GM20000 (cell line): ENCODE results near the gene SLCO6A1.
"Not testable (repeated sequence)": the region's sequence is repeated elsewhere in the genome, so short reads cannot be mapped to it uniquely, and the experiment has no call there.

ENCODE experiments used
- DNase-seq: peaks from one replicate; pipeline ENCODE4 v3.0.0; 2012; ENCODE audit warnings: low spot score
- TF ChIP-seq, protein P1 (sequence below): IDR thresholded peaks from 2 replicates; pipeline ENCODE4 v1.5.1; 2012; ENCODE audit warnings: mild to moderate bottlenecking, control low read depth; ENCODE audit errors: extremely low read depth, missing control alignments

The SLCO6A1 gene

DNA sequence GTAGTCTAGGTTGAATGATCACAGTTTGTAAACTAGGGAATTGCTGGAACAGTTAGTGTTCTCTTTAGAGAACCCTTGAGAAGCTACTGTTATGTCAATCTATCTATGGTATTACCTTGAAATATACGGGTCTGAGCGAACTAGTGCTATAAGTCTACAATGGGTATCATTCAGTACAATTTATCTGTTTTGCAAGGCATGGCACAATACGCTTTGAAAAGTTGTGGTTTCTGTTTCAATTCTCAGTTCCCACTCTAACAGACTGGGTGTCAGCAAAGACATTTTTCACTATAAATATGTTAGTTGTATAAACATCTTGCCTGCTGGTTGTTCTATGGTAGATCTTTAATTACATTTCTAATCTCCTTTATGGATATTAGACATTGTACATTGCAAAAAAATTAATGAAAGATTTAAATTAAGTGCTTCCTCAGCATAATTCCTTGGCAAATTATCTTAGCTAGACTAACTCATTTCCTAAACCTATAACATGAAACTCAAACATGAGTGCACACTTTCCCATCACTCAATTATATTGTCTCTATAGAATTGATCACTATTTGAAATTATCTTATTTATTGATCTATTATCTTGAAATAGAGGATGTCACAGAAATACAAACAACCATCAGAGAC lies 24.9 kb upstream of the SLCO6A1 start:
- no peak for DNase-seq
- TF ChIP-seq, protein P1, sequence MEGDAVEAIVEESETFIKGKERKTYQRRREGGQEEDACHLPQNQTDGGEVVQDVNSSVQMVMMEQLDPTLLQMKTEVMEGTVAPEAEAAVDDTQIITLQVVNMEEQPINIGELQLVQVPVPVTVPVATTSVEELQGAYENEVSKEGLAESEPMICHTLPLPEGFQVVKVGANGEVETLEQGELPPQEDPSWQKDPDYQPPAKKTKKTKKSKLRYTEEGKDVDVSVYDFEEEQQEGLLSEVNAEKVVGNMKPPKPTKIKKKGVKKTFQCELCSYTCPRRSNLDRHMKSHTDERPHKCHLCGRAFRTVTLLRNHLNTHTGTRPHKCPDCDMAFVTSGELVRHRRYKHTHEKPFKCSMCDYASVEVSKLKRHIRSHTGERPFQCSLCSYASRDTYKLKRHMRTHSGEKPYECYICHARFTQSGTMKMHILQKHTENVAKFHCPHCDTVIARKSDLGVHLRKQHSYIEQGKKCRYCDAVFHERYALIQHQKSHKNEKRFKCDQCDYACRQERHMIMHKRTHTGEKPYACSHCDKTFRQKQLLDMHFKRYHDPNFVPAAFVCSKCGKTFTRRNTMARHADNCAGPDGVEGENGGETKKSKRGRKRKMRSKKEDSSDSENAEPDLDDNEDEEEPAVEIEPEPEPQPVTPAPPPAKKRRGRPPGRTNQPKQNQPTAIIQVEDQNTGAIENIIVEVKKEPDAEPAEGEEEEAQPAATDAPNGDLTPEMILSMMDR: no peak

DNA sequence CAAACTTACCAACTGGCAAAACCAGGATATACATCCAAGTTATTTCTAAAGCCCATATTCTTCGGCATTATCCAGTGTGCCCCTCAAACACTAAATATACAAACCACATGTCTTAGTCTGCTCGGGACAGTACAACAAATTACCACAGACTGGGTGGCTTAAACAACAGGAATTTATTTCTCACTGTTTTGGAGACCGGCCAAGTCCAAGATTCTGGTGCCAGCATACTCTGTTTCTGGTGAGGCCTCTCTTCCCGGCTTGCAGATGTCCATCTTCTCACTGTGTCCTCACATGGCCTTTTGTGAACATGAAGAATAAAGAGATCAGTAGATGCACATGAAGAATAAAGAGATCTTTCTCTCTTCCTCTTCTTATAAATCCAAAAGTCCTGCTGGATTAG lies 12.9 kb upstream of the SLCO6A1 start:
- DNase-seq: no peak
- TF ChIP-seq, protein P1: no peak

DNA sequence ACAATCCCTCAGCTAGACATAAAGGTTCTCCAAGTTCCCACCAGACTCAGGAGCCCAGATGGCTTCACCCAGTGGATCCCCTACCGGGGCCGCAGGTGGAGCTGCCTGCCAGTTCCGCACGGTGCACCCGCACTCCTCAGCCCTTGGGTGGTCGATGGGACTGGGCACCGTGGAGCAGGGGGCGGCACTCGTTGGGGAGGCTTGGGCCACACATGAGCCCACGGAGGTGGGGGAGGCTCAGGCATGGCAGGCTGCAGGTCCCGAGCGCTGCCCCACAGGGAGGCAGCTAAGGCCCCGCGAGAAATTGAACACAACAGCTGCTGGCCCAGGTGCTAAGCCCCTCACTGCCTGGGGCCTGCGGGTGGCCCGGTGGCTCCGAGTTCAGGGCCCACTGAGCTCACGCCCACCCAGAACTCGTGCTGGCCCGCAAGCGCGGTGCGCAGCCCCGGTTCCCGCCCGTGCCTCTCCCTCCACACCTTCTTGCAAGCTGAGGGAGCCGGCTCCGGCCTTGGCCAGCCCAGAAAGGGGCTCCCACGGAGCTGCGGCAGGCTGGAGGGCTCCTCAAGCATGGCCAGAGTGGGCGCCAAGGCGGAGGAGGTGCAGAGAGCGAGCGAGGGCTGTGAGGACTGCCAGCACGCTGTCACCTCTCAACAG lies 7.4 kb downstream of the SLCO6A1 start:
- not testable (repeated sequence) for DNase-seq

DNA sequence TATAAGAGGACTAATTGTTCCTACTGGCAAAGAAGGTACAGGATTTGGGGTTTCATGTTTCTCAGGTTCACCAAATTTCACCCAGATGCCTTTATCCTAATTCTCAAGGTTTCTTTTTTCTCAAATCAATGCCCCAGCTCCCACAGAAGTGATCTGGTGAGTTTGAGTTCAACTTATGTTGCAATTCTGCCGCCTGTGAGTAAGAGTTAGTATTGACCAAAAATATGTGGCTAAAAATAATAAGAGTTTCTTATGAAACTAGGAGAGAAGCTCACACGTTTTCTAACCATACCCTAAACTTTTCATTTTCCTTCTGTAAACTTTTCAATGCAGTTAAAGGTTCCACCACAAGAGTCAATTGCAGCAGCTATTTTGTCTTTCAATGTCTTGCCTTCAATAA lies 15.1 kb downstream of the SLCO6A1 start:
- DNase-seq: no peak
- TF ChIP-seq, protein P1: no peak

DNA sequence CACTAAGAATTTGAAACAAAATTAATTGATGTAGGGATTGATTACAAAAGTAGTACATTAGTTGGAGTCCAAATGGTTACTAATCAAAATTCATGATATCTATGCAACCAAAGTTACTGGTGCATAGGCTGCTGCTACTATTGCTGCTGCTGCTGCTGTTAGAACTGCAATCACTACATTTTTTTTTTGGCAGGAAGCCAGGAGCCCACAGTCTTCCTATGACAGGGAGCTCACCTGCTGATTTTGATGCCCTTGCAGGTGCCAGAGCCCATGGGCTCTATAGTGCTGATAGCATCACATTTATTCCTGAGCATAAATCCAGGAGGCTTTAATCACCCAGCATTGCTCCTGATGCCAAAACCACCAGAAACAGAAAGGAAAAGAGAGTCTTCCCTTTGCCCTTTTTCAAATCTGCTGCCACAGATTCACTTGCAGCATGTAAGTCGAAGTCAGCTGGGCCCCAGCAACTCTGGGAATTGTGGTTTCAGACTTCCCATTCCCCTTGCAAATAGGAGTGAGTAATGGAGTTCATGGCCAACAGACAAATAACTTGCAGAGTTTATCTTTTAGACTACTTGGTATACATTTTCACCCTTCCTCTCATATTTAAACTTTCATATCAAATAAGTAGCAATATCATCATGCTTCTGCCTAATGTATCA lies 17.6 kb downstream of the SLCO6A1 start:
- DNase-seq: no peak
- TF ChIP-seq, protein P1: no peak

DNA sequence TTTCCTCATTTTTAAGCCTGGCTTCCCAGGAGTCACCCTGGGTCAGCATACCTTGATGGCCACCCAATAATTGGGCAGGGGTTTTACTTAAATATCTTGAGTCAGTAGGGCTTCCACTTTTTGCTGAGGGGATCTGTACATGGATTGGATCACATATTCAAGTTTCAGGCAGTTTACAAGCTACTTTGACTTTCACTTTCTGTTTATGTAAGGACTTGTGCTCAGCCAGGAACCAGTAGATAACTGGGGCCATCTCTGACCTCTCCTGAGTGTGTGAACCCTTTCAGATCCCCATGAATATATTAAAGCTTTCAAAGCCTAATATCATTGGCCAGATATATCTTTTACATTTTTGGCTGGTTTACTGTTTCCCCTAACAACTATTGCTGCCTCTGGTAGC lies 45.1 kb downstream of the SLCO6A1 start:
- peak; percentile 28 for DNase-seq
- TF ChIP-seq, protein P1: no peak

DNA sequence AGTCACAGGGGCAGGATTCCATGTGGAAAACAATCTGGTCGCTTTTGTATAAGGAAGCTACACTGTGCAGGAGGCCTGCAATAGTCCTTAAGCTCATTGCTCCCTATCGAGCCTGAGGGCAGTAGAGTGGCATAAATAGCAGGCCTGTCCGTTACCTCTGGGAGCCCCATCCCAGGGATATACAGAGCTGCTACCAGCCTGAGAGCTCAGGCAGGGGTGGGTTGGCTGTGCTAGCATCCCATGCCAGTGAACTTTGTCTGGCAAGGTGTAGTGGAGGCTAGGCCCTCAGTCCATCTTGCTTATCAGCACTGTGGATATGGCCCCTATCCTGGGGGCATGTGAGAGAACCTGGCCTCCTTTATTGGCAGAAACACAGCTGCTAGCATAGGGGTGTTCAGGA lies 47.7 kb downstream of the SLCO6A1 start:
- DNase-seq: no peak
- TF ChIP-seq, protein P1: no peak
